ENCODE measurements around the gene ELFN1. TPM values are rescaled to one million over a fixed set of nuclear protein-coding genes. Genes with fewer than 3 reads are reported as not detected.

ELFN1 gene
- total RNA-seq, 4 donors from 2014 or later, result 0.51 to 6.7 (median 3.6) TPM

GRCh38 chr7:1654738-1655475, 15.2 kb upstream of the ELFN1 start:
- Histone ChIP-seq H3K27ac (no peak overlapping the region), H3K36me3 (no peaks in the 10 kb centered on the region), H3K27me3 (no peaks in the 10 kb centered on the region), H3K4me1 (no peaks in the 10 kb centered on the region), H3K4me3 (no peak overlapping the region), H3K9me3 (no peaks in the 10 kb centered on the region)
- no peak for TF ChIP-seq POLR2A (IDR thresholded peaks at IDR 0.05)
- TF ChIP-seq, protein P1, sequence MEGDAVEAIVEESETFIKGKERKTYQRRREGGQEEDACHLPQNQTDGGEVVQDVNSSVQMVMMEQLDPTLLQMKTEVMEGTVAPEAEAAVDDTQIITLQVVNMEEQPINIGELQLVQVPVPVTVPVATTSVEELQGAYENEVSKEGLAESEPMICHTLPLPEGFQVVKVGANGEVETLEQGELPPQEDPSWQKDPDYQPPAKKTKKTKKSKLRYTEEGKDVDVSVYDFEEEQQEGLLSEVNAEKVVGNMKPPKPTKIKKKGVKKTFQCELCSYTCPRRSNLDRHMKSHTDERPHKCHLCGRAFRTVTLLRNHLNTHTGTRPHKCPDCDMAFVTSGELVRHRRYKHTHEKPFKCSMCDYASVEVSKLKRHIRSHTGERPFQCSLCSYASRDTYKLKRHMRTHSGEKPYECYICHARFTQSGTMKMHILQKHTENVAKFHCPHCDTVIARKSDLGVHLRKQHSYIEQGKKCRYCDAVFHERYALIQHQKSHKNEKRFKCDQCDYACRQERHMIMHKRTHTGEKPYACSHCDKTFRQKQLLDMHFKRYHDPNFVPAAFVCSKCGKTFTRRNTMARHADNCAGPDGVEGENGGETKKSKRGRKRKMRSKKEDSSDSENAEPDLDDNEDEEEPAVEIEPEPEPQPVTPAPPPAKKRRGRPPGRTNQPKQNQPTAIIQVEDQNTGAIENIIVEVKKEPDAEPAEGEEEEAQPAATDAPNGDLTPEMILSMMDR (IDR thresholded peaks at IDR 0.05), result no peak
- intact Hi-C loops (cut with DNase I; ENCODE audit: low total_unique reads), result no loop called here
- DNase-seq, result no peak

DNA sequence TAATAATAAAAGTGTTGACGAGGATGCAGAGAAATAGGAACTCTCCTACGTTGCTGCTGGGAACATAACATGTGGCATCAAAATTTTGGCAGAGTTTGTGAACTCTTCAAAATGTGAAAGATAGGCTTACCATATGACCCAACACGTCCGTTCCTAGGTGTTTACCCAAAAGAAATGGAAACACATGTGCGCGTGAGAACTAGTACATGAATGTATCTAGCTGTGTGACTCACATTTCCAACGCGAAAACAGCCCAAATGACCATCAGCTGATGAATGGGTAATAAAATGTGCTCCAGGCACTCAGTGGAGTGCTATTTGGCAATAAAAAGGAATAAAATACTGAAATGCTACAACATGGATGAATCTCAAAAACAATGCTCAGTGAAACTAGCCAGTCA, 10.4 kb upstream of the ELFN1 start:
- Histone ChIP-seq H3K27ac (no peak overlapping the region), H3K36me3 (no peaks in the 10 kb centered on the region), H3K4me1 (peaks cover 0 to 8% of the 10 kb centered on the region in 2 donors), H3K9me3 (no peaks in the 10 kb centered on the region), H3K4me3 (no peak overlapping the region), H3K27me3 (peaks cover 0 to 7% of the 10 kb centered on the region in 2 donors)
- intact Hi-C loops (cut with DNase I; ENCODE audit: low total_unique reads), result no loop called here
- no peak for TF ChIP-seq POLR2A (IDR thresholded peaks at IDR 0.05)
- TF ChIP-seq, protein P1 (IDR thresholded peaks at IDR 0.05), result no peak
- DNase-seq, result no peak

DNA sequence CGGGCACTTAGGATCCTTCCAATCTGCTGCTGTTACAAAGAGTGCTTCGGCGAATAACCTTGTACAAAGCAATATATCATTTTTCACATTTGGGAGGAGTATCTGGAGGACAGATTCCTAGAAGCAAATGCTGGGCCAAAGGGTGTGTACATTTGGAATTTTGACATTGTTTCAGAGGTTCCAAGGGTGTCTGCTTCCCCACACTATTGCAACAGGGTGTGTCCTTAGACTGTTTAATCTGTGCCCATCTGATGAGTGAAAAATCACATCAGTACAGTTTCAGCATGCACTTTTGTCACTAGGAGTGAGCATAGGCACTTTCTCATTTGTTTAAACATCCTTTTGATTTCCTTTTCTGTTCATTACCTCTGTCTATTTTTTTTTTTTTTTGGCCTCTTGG, 8.6 kb upstream of the ELFN1 start:
- TF ChIP-seq, protein P1 (IDR thresholded peaks at IDR 0.05), result no peak
- no peak for TF ChIP-seq POLR2A (IDR thresholded peaks at IDR 0.05)
- Histone ChIP-seq H3K27ac (no peak overlapping the region), H3K36me3 (no peaks in the 10 kb centered on the region), H3K27me3 (peaks cover 0 to 18% of the 10 kb centered on the region in 2 donors), H3K9me3 (no peaks in the 10 kb centered on the region), H3K4me3 (no peak overlapping the region), H3K4me1 (peaks cover 0 to 20% of the 10 kb centered on the region in 2 donors)
- intact Hi-C loops (cut with DNase I; ENCODE audit: low total_unique reads), result no loop called here
- no peak for DNase-seq

- peaks cover 0 to 26% of the 10 kb centered on the region in 2 donors for H3K4me1 ChIP-seq
- TF ChIP-seq POLR2A (IDR thresholded peaks at IDR 0.05), result no peak
- TF ChIP-seq, protein P1 (IDR thresholded peaks at IDR 0.05), result no peak
- intact Hi-C loops (cut with DNase I; ENCODE audit: low total_unique reads), result no loop called here
- no peak overlapping the region for H3K27ac ChIP-seq
- peak in 1 of 2 donors; percentile 3 for DNase-seq
- peaks cover 0 to 18% of the 10 kb centered on the region in 2 donors for H3K27me3 ChIP-seq
- H3K9me3 ChIP-seq, result no peaks in the 10 kb centered on the region
- H3K36me3 ChIP-seq, result no peaks in the 10 kb centered on the region
- H3K4me3 ChIP-seq, result no peak overlapping the region
These were observed 8.0 kb upstream of the ELFN1 start for GRCh38 chr7:1662101-1662500.

DNA sequence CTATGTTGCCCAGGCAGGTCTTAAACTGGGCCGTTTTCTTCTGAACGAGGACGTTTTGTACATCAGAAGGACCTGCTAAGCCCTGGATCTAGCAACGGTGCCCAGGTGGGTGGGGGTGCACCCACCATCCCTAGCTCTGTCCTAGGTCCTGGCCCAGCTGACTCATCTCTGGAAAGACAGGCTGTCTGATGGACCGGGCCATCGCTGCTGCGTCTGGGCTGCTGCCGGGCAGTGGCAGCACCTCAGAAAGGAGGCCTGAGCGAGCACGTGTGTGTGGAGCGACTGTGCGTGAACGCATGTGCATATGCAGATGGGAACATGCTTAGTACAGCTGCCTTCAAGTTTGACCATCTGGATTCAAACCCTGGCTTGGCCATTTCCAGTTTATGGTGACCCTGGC, 7.3 kb upstream of the ELFN1 start:
- TF ChIP-seq, protein P1 (IDR thresholded peaks at IDR 0.05), result no peak
- TF ChIP-seq POLR2A (IDR thresholded peaks at IDR 0.05), result no peak
- peak in 1 of 2 donors; percentile 3 for DNase-seq
- H3K9me3 ChIP-seq, result no peaks in the 10 kb centered on the region
- H3K27me3 ChIP-seq, result peaks cover 0 to 18% of the 10 kb centered on the region in 2 donors
- no peaks in the 10 kb centered on the region for H3K36me3 ChIP-seq
- no peak overlapping the region for H3K27ac ChIP-seq
- peaks cover 0 to 33% of the 10 kb centered on the region in 2 donors for H3K4me1 ChIP-seq
- intact Hi-C loops (cut with DNase I; ENCODE audit: low total_unique reads), result no loop called here
- H3K4me3 ChIP-seq, result no peak overlapping the region

All from uterus (tissue), 4 donors.